ENCODE data around the gene CA6. TPM values are rescaled to one million over a fixed set of nuclear protein-coding genes. Genes with fewer than 3 reads are reported as not detected.

Gene CA6
- polyA plus RNA-seq, 2 of the 4 experiments (the other 2 are of a cell fraction) = not detected

- peak overlapping the region; percentile 86 to 96 for H3K27ac ChIP-seq
- ATAC-seq = no peak
- 41% methylated on average over 9 of the region's 9 CpGs for WGBS (ENCODE audit: missing lambda C conversion rate)
- CTCF ChIA-PET = interaction anchor here (1.4 to 4.6 kb wide), 3 partner anchors 13 to 100 kb away, joined by 3 to 24 read pairs (median 7); no protein-coding TSS in a partner anchor
- H3K4me3 ChIP-seq = no peak overlapping the region
- H3K4me1 ChIP-seq = peaks cover 65% of the 10 kb centered on the region
- DNase-seq (ENCODE audit: low read depth in 1 of 2, low spot score in 1 of 2) = peak in 1 of 2 experiments; percentile 43
- H3K4me2 ChIP-seq = peak overlapping the region; percentile 50
- TF ChIP-seq, protein P1, sequence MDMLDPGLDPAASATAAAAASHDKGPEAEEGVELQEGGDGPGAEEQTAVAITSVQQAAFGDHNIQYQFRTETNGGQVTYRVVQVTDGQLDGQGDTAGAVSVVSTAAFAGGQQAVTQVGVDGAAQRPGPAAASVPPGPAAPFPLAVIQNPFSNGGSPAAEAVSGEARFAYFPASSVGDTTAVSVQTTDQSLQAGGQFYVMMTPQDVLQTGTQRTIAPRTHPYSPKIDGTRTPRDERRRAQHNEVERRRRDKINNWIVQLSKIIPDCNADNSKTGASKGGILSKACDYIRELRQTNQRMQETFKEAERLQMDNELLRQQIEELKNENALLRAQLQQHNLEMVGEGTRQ (IDR thresholded peaks at IDR 0.05) = peak; percentile 72
- TF ChIP-seq FOSL2 (IDR thresholded peaks at IDR 0.05) (no peak), FOSL2 (CRISPR knock-in tag; IDR thresholded peaks at IDR 0.05) (0 out of 2 replicates have a peak, but pooled peaks have one; percentile 22), MAFK (IDR thresholded peaks at IDR 0.05; ENCODE audit: partially characterized antibody) (no peak)
- TF ChIP-seq, protein P2, sequence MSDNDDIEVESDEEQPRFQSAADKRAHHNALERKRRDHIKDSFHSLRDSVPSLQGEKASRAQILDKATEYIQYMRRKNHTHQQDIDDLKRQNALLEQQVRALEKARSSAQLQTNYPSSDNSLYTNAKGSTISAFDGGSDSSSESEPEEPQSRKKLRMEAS (IDR thresholded peaks at IDR 0.05) = peak; percentile 30; the same call in 1 of the 2 replicates
- no peaks in the 10 kb centered on the region for H3K9me3 ChIP-seq
- no peak for FAIRE-seq
- POLR2A ChIA-PET = no interaction called here
These were observed 40.0 kb upstream of the CA6 start for GRCh38 chr1:8905582-8906191.

DNA sequence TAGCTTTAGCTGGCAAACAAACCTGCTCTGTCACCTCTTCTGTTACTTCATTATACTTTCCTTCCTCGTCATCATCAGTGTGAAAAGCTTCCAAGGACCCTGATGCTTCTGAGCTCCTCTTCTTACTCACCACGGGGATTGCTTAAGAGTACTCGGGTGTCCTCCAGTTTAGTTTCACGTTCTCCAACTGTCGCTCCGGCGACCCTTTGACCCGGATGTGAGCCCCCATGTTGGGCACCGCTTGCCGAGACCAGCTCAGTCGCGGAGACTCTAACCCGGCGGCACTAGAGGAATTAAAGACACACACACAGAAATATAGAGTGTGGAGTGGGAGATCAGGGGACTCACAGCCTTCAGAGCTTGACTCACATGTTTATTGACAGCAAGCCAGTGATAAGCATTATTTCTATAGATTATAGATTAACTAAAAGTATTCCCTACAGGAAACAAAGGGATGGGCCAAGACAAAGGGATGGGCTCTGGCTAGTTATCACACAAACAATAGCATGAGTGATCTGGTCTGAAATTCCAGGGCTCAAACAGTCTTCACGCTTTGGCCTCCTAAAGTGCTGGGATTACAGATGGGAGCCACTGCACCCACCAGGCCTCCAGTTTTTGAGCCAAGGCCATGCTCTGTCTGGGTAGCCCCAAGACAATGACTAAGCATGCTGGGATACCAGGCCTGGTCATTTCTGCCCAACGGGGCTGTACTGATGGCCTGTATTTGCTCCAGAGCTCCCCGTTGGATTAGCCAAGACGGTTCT lies 37.1 kb upstream of the CA6 start:
- Histone ChIP-seq H3K27ac (no peak overlapping the region; a peak in 1 of 6 replicates), H3K4me1 (peaks cover 74% of the 10 kb centered on the region), H3K4me3 (peak overlapping the region; percentile 7; the same call in 1 of the 3 replicates), H3K4me2 (peak overlapping the region; percentile 65; the same call in 2 of the 3 replicates), H3K9me3 (no peaks in the 10 kb centered on the region)
- peak; percentile 52 to 67; a peak in 5 of 6 replicates for ATAC-seq
- DNase-seq (ENCODE audit: low read depth in 1 of 2, low spot score in 1 of 2) = peak in 1 of 2 experiments; percentile 71
- CTCF ChIA-PET = interaction anchor here (1.4 to 3.5 kb wide), 6 partner anchors 10 to 193 kb away, joined by 3 to 21 read pairs (median 8); no protein-coding TSS in a partner anchor
- no peak for FAIRE-seq
- 7% methylated on average over 6 of the region's 18 CpGs for WGBS (ENCODE audit: missing lambda C conversion rate)
- POLR2A ChIA-PET = interaction anchor here (1.7 kb wide), 1 partner anchor 30 kb away, joined by 9 read pairs; the partner anchor contains the start of gene ENO1
- TF ChIP-seq, protein P3, sequence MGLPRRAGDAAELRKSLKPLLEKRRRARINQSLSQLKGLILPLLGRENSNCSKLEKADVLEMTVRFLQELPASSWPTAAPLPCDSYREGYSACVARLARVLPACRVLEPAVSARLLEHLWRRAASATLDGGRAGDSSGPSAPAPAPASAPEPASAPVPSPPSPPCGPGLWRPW (IDR thresholded peaks at IDR 0.05) = no peak
- no peak for TF ChIP-seq MAZ (IDR thresholded peaks at IDR 0.05; ENCODE audit: borderline replicate concordance, low read depth, low read length)
- TF ChIP-seq, protein P2 (IDR thresholded peaks at IDR 0.05) = peak; percentile 13; the same call in 1 of the 2 replicates
- TF ChIP-seq PHF8 (IDR thresholded peaks at IDR 0.05; ENCODE audit: borderline replicate concordance, low read depth) = no peak
- TF ChIP-seq ZSCAN20 (CRISPR knock-in tag; IDR thresholded peaks at IDR 0.05) = no peak
- TF ChIP-seq JUN (IDR thresholded peaks at IDR 0.05) = no peak
- no peak for TF ChIP-seq BHLHE40 (IDR thresholded peaks at IDR 0.05; ENCODE audit: low read depth, low read length)
- no peak for TF ChIP-seq RFX5 (IDR thresholded peaks at IDR 0.05)
- TF ChIP-seq HOXA7 (CRISPR knock-in tag; IDR thresholded peaks at IDR 0.05) = no peak
- no peak for TF ChIP-seq TP53 (CRISPR knock-in tag; IDR thresholded peaks at IDR 0.05)
- TF ChIP-seq JUNB (IDR thresholded peaks at IDR 0.05) = no peak
- no peak for TF ChIP-seq HEYL (CRISPR knock-in tag; IDR thresholded peaks at IDR 0.05)
- no peak for TF ChIP-seq NPAS2 (CRISPR knock-in tag; IDR thresholded peaks at IDR 0.05; ENCODE audit: borderline replicate concordance)
- no peak for TF ChIP-seq EHF (CRISPR knock-in tag; IDR thresholded peaks at IDR 0.05)
- TF ChIP-seq CBX8 (IDR thresholded peaks at IDR 0.05) = no peak
- no peak for TF ChIP-seq SMC3 (IDR thresholded peaks at IDR 0.05)
- no peak for TF ChIP-seq HOXB5 (CRISPR knock-in tag; IDR thresholded peaks at IDR 0.05)
- TF ChIP-seq, protein P4, sequence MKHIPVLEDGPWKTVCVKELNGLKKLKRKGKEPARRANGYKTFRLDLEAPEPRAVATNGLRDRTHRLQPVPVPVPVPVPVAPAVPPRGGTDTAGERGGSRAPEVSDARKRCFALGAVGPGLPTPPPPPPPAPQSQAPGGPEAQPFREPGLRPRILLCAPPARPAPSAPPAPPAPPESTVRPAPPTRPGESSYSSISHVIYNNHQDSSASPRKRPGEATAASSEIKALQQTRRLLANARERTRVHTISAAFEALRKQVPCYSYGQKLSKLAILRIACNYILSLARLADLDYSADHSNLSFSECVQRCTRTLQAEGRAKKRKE (CRISPR knock-in tag; IDR thresholded peaks at IDR 0.05; ENCODE audit: low read depth) = peak; percentile 40; the same call in 1 of the 2 replicates
- no peak for TF ChIP-seq CHD2 (IDR thresholded peaks at IDR 0.05; ENCODE audit: low read length, partially characterized antibody)
- TF ChIP-seq NR3C1 (IDR thresholded peaks at IDR 0.05) = no peak
- no peak for TF ChIP-seq RAD21 (conservative IDR thresholded peaks at IDR 0.05 in 1 of 2, IDR thresholded peaks at IDR 0.05 in 1 of 2)
- TF ChIP-seq, protein P5, sequence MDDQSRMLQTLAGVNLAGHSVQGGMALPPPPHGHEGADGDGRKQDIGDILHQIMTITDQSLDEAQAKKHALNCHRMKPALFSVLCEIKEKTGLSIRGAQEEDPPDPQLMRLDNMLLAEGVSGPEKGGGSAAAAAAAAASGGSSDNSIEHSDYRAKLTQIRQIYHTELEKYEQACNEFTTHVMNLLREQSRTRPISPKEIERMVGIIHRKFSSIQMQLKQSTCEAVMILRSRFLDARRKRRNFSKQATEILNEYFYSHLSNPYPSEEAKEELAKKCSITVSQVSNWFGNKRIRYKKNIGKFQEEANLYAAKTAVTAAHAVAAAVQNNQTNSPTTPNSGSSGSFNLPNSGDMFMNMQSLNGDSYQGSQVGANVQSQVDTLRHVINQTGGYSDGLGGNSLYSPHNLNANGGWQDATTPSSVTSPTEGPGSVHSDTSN (IDR thresholded peaks at IDR 0.05) = no peak
- TF ChIP-seq KDM5A (IDR thresholded peaks at IDR 0.05) = no peak
- TF ChIP-seq, protein P6, sequence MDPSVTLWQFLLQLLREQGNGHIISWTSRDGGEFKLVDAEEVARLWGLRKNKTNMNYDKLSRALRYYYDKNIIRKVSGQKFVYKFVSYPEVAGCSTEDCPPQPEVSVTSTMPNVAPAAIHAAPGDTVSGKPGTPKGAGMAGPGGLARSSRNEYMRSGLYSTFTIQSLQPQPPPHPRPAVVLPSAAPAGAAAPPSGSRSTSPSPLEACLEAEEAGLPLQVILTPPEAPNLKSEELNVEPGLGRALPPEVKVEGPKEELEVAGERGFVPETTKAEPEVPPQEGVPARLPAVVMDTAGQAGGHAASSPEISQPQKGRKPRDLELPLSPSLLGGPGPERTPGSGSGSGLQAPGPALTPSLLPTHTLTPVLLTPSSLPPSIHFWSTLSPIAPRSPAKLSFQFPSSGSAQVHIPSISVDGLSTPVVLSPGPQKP (IDR thresholded peaks at IDR 0.05; ENCODE audit: low read depth, low read length) = no peak
- no peak for TF ChIP-seq KDM1A (IDR thresholded peaks at IDR 0.05; ENCODE audit: low read depth)
- no peak for TF ChIP-seq MYC (IDR thresholded peaks at IDR 0.05; ENCODE audit: borderline replicate concordance, low read length)
- TF ChIP-seq RNF2 (IDR thresholded peaks at IDR 0.05; ENCODE audit: borderline replicate concordance, low read depth) = no peak
- TF ChIP-seq RCOR1 (IDR thresholded peaks at IDR 0.05; ENCODE audit: low read depth, low read length) = no peak

Measured in A549 (cell line).